ENCODE data around the gene MAT2A.

MAT2A gene

GRCh38 chr2:85538507-85539360 lies at the start of gene MAT2A:
MAT2A (plus strand) TSS chr2:85539168; CDS start chr2:85539288, 120 bp downstream.
- Mint-ChIP-seq H3K4me1 (peaks cover 49% of the 10 kb centered on the region), H3K27ac (peak within 1 kb of the TSS; percentile 99), H3K36me3 (peaks cover 35% of the 10 kb centered on the region), H3K4me3 (peak within 1 kb of the TSS; percentile 99), H3K9me3 (no peaks in the 10 kb centered on the region), H3K27me3 (no peaks in the 10 kb centered on the region)

GRCh38 chr2:85490861-85491755 lies 47.9 kb upstream of the MAT2A start:
- H3K36me3 Mint-ChIP-seq, result peaks cover 4% of the 10 kb centered on the region
- no peaks in the 10 kb centered on the region for H3K4me1 Mint-ChIP-seq
- peaks cover 3% of the 10 kb centered on the region for H3K9me3 Mint-ChIP-seq
- peaks cover 2% of the 10 kb centered on the region for H3K27me3 Mint-ChIP-seq
- H3K4me3 Mint-ChIP-seq, result no peak overlapping the region
- no peak overlapping the region for H3K27ac Mint-ChIP-seq

GRCh38 chr2:85496436-85496835 lies 42.5 kb upstream of the MAT2A start:
- H3K4me1 Mint-ChIP-seq, result no peaks in the 10 kb centered on the region
- no peaks in the 10 kb centered on the region for H3K36me3 Mint-ChIP-seq
- no peaks in the 10 kb centered on the region for H3K9me3 Mint-ChIP-seq
- H3K4me3 Mint-ChIP-seq, result no peak overlapping the region
- no peaks in the 10 kb centered on the region for H3K27me3 Mint-ChIP-seq
- H3K27ac Mint-ChIP-seq, result no peak overlapping the region

- no peak overlapping the region for H3K4me3 Mint-ChIP-seq
- H3K27me3 Mint-ChIP-seq, result no peaks in the 10 kb centered on the region
- no peaks in the 10 kb centered on the region for H3K36me3 Mint-ChIP-seq
- no peak overlapping the region for H3K27ac Mint-ChIP-seq
- H3K4me1 Mint-ChIP-seq, result no peaks in the 10 kb centered on the region
- H3K9me3 Mint-ChIP-seq, result no peaks in the 10 kb centered on the region
Observed at GRCh38 chr2:85497944-85498630, 40.9 kb upstream of the MAT2A start.

GRCh38 chr2:85501248-85501647 lies 37.7 kb upstream of the MAT2A start:
- Mint-ChIP-seq H3K27me3 (no peaks in the 10 kb centered on the region), H3K9me3 (no peaks in the 10 kb centered on the region), H3K36me3 (no peaks in the 10 kb centered on the region), H3K4me1 (no peaks in the 10 kb centered on the region), H3K4me3 (no peak overlapping the region), H3K27ac (no peak overlapping the region)

- H3K27ac Mint-ChIP-seq, result no peak overlapping the region
- no peaks in the 10 kb centered on the region for H3K36me3 Mint-ChIP-seq
- no peak overlapping the region for H3K4me3 Mint-ChIP-seq
- no peaks in the 10 kb centered on the region for H3K4me1 Mint-ChIP-seq
- H3K27me3 Mint-ChIP-seq, result no peaks in the 10 kb centered on the region
- H3K9me3 Mint-ChIP-seq, result no peaks in the 10 kb centered on the region
Observed at GRCh38 chr2:85502720-85503119, 36.2 kb upstream of the MAT2A start.

- no peaks in the 10 kb centered on the region for H3K36me3 Mint-ChIP-seq
- no peak overlapping the region for H3K27ac Mint-ChIP-seq
- H3K4me1 Mint-ChIP-seq, result no peaks in the 10 kb centered on the region
- no peak overlapping the region for H3K4me3 Mint-ChIP-seq
- H3K9me3 Mint-ChIP-seq, result no peaks in the 10 kb centered on the region
- no peaks in the 10 kb centered on the region for H3K27me3 Mint-ChIP-seq
Observed at GRCh38 chr2:85503168-85503850, 35.7 kb upstream of the MAT2A start.

GRCh38 chr2:85503851-85504777 lies 34.9 kb upstream of the MAT2A start:
- Mint-ChIP-seq H3K4me3 (no peak overlapping the region), H3K4me1 (no peaks in the 10 kb centered on the region), H3K9me3 (no peaks in the 10 kb centered on the region), H3K27me3 (no peaks in the 10 kb centered on the region), H3K36me3 (no peaks in the 10 kb centered on the region), H3K27ac (no peak overlapping the region)

GRCh38 chr2:85504778-85505261 lies 34.1 kb upstream of the MAT2A start:
- Mint-ChIP-seq H3K4me1 (no peaks in the 10 kb centered on the region), H3K9me3 (no peaks in the 10 kb centered on the region), H3K27me3 (no peaks in the 10 kb centered on the region), H3K4me3 (no peak overlapping the region), H3K27ac (no peak overlapping the region), H3K36me3 (no peaks in the 10 kb centered on the region)

GRCh38 chr2:85505551-85506238 lies 33.3 kb upstream of the MAT2A start:
- Mint-ChIP-seq H3K4me1 (no peaks in the 10 kb centered on the region), H3K27ac (peak overlapping the region; percentile 63), H3K27me3 (no peaks in the 10 kb centered on the region), H3K9me3 (no peaks in the 10 kb centered on the region), H3K36me3 (no peaks in the 10 kb centered on the region), H3K4me3 (no peak overlapping the region)

GRCh38 chr2:85506768-85507181 lies 32.2 kb upstream of the MAT2A start:
- Mint-ChIP-seq H3K36me3 (no peaks in the 10 kb centered on the region), H3K27me3 (no peaks in the 10 kb centered on the region), H3K4me3 (no peak overlapping the region), H3K9me3 (no peaks in the 10 kb centered on the region), H3K27ac (no peak overlapping the region), H3K4me1 (no peaks in the 10 kb centered on the region)

GRCh38 chr2:85511008-85511811 lies 27.8 kb upstream of the MAT2A start:
- H3K36me3 Mint-ChIP-seq, result no peaks in the 10 kb centered on the region

GRCh38 chr2:85514323-85514722 lies 24.6 kb upstream of the MAT2A start:
- no peak overlapping the region for H3K27ac Mint-ChIP-seq
- no peaks in the 10 kb centered on the region for H3K4me1 Mint-ChIP-seq
- no peaks in the 10 kb centered on the region for H3K9me3 Mint-ChIP-seq
- no peaks in the 10 kb centered on the region for H3K36me3 Mint-ChIP-seq
- no peak overlapping the region for H3K4me3 Mint-ChIP-seq
- no peaks in the 10 kb centered on the region for H3K27me3 Mint-ChIP-seq

More at GRCh38 chr2:85511008-85511811, 27.8 kb upstream of the MAT2A start:
- Mint-ChIP-seq H3K4me3 (no peak overlapping the region), H3K27ac (no peak overlapping the region), H3K27me3 (no peaks in the 10 kb centered on the region), H3K4me1 (no peaks in the 10 kb centered on the region), H3K9me3 (no peaks in the 10 kb centered on the region)
